GM19328 (cell line): ENCODE measurements around the gene SEC23A.

Experiments
- ATAC-seq: cut with Tn5 transposase; IDR thresholded peaks from one replicate; pipeline ENCODE4 v1.9.1; 2021; ENCODE audit warnings: mild to moderate bottlenecking, moderate library complexity; ENCODE audit not compliant: unreplicated experiment

SEC23A gene

GRCh38 chr14:38994731-38995130 lies 108.3 kb downstream of the SEC23A start:
- no peak for ATAC-seq

- no peak for ATAC-seq
Observed at GRCh38 chr14:38993981-38994380, 109.1 kb downstream of the SEC23A start.

GRCh38 chr14:38992067-38992844 lies 110.8 kb downstream of the SEC23A start:
- no peak for ATAC-seq

- no peak for ATAC-seq
Observed at GRCh38 chr14:38991299-38991698, 111.7 kb downstream of the SEC23A start.

GRCh38 chr14:38989922-38990546 lies 113.0 kb downstream of the SEC23A start:
- peak; percentile 89 for ATAC-seq

DNA sequence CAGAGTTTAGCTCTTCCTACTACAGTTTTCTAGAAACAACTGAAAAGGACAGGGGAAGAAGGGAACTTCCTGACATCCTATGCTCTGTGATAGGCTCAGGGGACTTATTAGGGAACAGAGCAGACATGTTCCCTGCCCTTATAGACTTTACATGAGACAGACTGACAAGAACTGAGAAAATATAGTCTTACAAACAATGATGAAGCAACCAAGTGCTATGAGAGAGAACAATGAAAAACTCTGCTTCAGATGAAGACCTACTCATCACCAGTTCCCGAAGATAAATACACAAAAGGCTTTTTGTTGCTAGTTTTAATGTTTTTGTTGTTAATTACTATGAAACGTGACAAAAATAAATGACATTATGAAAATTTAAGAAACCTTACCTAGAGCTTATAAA lies 115.3 kb downstream of the SEC23A start:
- no peak for ATAC-seq

- ATAC-seq = no peak
Observed at GRCh38 chr14:38982837-38983236, 120.2 kb downstream of the SEC23A start.

DNA sequence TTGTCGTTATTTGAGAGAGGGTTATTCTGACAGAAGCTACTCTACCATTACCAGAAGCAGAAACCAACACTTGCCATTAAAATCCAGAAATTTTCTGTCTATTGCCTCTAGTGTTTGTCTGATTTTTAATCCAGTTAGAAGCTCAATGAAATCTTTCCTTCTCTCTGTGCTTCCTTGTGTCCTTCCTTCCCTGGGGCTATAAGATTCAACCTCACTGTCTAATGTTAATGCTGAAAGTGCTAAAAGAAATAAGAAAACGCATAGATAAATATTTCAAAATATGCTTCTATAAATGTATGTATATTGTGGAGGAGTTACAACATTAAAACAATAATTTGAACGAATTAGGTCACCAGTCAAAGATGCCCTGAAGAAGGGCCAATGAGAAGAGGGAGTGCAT lies 120.8 kb downstream of the SEC23A start:
- no peak for ATAC-seq
